ENCODE data around the gene ADAMTS14. TPM values are rescaled to one million over a fixed set of nuclear protein-coding genes. Genes with fewer than 3 reads are reported as not detected.

ADAMTS14 gene
- total and polyA plus RNA-seq, 7 donors = 0.03 to 0.18 (median 0.06) TPM; not detected in 3

DNA sequence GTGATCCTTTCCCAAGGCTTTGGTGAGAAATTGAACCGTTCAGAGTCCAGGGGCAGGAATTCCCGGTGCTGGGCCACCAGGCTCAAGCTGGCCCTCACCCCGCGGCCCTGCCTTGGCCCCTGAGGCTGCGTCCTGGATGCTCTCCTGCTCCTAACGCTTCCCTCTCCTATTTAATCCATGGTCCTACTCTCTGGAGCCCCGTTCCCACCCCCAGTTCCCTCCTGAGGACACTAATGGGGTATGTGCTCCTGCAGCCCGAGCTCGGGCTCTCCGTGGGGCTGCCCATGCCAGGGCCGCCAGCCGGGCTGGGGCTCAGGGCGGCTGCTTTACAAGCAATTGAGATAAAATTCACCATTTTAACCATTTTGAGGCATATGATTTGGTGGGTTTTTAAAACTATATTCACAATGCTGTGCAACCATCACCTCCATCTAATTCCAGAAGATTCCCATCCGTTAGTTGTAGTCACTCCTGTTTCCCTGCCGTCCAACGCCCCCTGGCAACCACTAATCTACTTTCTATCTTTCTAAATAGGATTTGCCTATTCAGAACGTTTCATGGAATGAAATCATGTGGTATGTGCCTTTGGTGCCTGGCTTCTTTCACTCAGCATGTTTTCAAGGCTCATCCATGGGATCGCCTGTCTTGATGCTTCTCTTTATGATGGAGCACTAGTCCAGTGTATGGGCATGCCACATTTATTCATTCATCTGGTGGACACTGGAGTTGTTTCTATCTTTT lies 33.0 kb downstream of the ADAMTS14 start:
- ATAC-seq = no peak
- H3K9me3 ChIP-seq = no peaks in the 10 kb centered on the region
- no peak overlapping the region for H3K27ac ChIP-seq
- no peaks in the 10 kb centered on the region for H3K27me3 ChIP-seq (ENCODE audit: insufficient read depth in 3 of 3, low read length in 2 of 3)
- TF ChIP-seq, protein P1, sequence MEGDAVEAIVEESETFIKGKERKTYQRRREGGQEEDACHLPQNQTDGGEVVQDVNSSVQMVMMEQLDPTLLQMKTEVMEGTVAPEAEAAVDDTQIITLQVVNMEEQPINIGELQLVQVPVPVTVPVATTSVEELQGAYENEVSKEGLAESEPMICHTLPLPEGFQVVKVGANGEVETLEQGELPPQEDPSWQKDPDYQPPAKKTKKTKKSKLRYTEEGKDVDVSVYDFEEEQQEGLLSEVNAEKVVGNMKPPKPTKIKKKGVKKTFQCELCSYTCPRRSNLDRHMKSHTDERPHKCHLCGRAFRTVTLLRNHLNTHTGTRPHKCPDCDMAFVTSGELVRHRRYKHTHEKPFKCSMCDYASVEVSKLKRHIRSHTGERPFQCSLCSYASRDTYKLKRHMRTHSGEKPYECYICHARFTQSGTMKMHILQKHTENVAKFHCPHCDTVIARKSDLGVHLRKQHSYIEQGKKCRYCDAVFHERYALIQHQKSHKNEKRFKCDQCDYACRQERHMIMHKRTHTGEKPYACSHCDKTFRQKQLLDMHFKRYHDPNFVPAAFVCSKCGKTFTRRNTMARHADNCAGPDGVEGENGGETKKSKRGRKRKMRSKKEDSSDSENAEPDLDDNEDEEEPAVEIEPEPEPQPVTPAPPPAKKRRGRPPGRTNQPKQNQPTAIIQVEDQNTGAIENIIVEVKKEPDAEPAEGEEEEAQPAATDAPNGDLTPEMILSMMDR (IDR thresholded peaks at IDR 0.05) = no peak
- 88 to 90% (median 89%) methylated on average over 18 of the region's 18 CpGs for WGBS, 3 donors
- no peaks in the 10 kb centered on the region for H3K4me1 ChIP-seq
- intact Hi-C loops (cut with DNase I) = no loop called here
- H3K4me3 ChIP-seq = no peak overlapping the region
- DNase-seq = no peak
- H3K36me3 ChIP-seq (ENCODE audit: insufficient read depth in 1 of 2, low read depth in 1 of 2) = no peaks in the 10 kb centered on the region

DNA sequence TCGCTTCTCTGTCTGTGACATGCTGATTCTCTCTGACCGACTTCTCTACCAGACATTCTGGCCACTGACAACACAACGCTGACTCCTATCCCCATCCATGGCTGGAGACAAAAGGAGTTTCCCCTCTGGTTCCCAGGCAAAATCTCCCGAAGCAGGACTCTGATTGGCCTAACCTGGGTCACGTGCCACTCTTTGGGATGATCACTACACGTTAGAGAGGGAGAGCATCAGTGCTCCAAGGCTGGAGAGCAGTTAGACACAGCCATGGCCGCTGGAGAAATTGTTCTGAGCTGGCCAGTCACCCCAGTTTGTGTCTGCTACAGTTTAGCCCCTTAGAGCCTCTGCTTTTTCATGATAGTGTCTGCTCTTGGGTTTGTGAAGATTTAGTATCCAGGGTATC lies 38.9 kb downstream of the ADAMTS14 start:
- Histone ChIP-seq H3K27ac (no peak overlapping the region), H3K27me3 (ENCODE audit: insufficient read depth in 3 of 3, low read length in 2 of 3) (peaks cover 0 to 2% (median 0%) of the 10 kb centered on the region in 3 donors), H3K4me1 (no peaks in the 10 kb centered on the region), H3K36me3 (ENCODE audit: insufficient read depth in 1 of 2, low read depth in 1 of 2) (no peaks in the 10 kb centered on the region), H3K4me3 (no peak overlapping the region), H3K9me3 (no peaks in the 10 kb centered on the region)
- ATAC-seq = no peak
- intact Hi-C loops (cut with DNase I) = no loop called here
- no peak for DNase-seq
- TF ChIP-seq, protein P1 (IDR thresholded peaks at IDR 0.05) = no peak
- 84 to 90% (median 85%) methylated on average over 7 of the region's 7 CpGs for WGBS, 3 donors

DNA sequence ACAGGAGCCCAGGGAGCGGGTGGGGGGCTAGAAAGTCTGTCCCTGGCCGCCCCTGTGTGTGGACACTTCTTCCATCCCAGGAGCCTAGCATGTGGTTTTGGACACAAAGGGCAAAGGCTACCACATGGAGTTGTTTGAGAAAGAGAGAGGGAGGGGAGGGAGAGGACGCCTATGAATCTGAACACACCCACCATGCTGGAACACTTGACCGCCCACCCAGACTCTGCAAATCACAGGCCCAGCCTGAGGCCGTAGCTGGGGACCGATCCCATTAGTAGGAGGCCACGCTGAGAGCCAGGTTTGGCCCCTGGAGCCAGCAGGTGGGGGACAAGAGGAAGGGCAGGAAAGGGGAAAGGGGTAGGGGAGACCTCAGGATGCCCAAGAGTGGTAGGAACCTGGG lies 39.6 kb downstream of the ADAMTS14 start:
- Histone ChIP-seq H3K4me1 (no peaks in the 10 kb centered on the region), H3K36me3 (ENCODE audit: insufficient read depth in 1 of 2, low read depth in 1 of 2) (no peaks in the 10 kb centered on the region), H3K27ac (no peak overlapping the region), H3K4me3 (no peak overlapping the region), H3K9me3 (no peaks in the 10 kb centered on the region), H3K27me3 (ENCODE audit: insufficient read depth in 3 of 3, low read length in 2 of 3) (peaks cover 0 to 2% (median 0%) of the 10 kb centered on the region in 3 donors)
- TF ChIP-seq, protein P1 (IDR thresholded peaks at IDR 0.05) = no peak
- DNase-seq (no peak), ATAC-seq (no peak)
- intact Hi-C loops (cut with DNase I) = no loop called here
- WGBS, 3 donors = 92 to 95% (median 93%) methylated on average over 7 of the region's 7 CpGs

DNA sequence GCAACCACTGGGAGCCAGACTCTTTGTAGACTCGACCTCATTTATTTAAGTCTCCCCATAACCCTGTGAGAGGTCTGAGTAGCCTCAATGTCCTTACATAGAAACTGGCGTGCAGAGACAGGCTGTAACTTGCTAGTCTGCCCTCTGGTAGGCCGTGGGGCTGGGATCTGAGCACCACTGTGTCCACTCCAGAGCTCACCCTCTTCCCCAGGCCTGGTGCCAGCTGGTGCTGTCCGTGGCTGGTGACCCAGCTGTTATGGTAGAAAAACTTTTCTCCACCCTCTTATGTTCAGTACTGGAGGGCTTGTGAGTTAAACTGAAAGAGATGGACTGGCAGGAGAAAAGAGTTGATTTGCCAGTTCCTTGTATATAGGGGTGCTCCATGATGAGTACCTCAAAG lies 41.9 kb downstream of the ADAMTS14 start:
- Histone ChIP-seq H3K4me3 (no peak overlapping the region), H3K36me3 (ENCODE audit: insufficient read depth in 1 of 2, low read depth in 1 of 2) (no peaks in the 10 kb centered on the region), H3K4me1 (no peaks in the 10 kb centered on the region), H3K9me3 (no peaks in the 10 kb centered on the region), H3K27me3 (ENCODE audit: insufficient read depth in 3 of 3, low read length in 2 of 3) (peaks cover 0 to 2% (median 0%) of the 10 kb centered on the region in 3 donors), H3K27ac (no peak overlapping the region)
- intact Hi-C loops (cut with DNase I) = no loop called here
- 51 to 71% (median 62%) methylated on average over 4 of the region's 4 CpGs for WGBS, 3 donors
- ATAC-seq (no peak), DNase-seq (no peak)
- TF ChIP-seq, protein P1 (IDR thresholded peaks at IDR 0.05) = no peak

DNA sequence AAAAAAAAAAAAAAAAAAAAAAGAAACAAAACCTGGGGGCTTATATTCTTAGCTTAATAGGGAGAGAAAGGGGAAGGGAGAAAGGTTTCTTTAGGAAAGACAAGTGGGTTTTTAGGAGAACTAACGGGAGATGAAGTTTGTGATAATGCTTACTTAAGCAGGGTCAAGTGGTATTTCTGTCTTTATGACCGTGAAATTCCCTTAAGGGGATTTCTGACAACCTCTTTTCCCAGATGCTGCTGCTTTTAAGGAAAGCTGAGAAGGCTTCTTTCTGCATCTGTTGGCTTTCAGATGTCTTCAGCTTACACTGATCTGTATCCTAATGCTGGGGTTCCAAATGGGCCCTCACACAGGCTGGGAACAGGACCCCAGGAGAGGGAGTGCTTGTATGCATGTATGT lies 42.6 kb downstream of the ADAMTS14 start:
- no peak overlapping the region for H3K27ac ChIP-seq
- TF ChIP-seq, protein P1 (IDR thresholded peaks at IDR 0.05) = no peak
- intact Hi-C loops (cut with DNase I) = no loop called here
- DNase-seq (no peak), ATAC-seq (no peak)
- WGBS, 3 donors = 75 to 80% (median 80%) methylated on average over 2 of the region's 2 CpGs
- peaks cover 0 to 2% (median 0%) of the 10 kb centered on the region in 3 donors for H3K27me3 ChIP-seq (ENCODE audit: insufficient read depth in 3 of 3, low read length in 2 of 3)
- no peak overlapping the region for H3K4me3 ChIP-seq
- H3K36me3 ChIP-seq (ENCODE audit: insufficient read depth in 1 of 2, low read depth in 1 of 2) = no peaks in the 10 kb centered on the region
- no peaks in the 10 kb centered on the region for H3K9me3 ChIP-seq
- no peaks in the 10 kb centered on the region for H3K4me1 ChIP-seq
